ENCODE measurements around the gene ATP9A. TPM values are rescaled to one million over a fixed set of nuclear protein-coding genes. Genes with fewer than 3 reads are reported as not detected.

ATP9A gene
- total and polyA plus RNA-seq, 2 donors from 2014 or later, result 7.1 to 40.2 TPM

DNA sequence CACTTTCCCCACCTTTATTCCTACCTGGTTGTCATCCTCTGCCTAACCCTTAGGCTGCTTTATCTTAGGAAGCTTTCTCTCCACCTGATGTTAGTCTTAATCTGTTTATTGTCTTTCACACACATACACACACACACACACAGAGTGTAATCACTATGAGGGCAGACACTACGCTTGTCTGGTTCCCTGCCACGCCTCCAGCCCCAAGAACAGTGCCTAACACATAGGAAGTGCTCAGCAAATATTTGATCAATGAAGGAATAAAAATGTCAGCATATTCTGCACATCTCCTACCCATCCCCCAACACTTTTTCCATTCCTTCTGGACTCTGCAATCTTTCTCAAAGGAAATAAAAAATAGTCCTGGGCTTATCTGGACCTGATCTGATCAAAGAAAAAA lies 174.6 kb downstream of the ATP9A start:
- intact Hi-C loops (cut with DNase I), result loop anchor here (10.0 kb wide), 1 partner anchor 219 kb away; no protein-coding TSS in a partner anchor
- H3K9me3 ChIP-seq (ENCODE audit: control insufficient read depth in 2 of 3, insufficient read depth in 1 of 3, low read length in 3 of 3), result no peaks in the 10 kb centered on the region
- no peak for DNase-seq

DNA sequence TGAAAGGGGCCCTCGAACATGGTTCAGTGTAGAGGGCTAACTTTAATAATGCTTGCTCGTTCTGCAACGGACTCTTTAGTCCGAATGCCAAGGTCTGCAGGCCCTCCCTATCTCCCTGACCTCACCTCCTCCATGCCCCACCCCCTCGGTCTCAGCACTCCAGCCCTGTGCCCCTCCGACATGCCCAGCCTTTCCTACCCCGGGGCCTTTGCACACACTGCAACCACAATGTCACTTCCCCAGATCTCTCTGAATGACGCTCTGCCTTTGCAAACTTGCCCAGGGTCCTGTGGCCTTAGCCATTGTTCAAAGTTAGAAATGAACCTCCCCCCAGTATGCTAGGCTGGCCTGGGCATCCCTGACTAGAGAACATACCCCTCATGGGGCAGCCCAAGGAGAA lies 175.6 kb downstream of the ATP9A start:
- no peak overlapping the region for H3K4me3 ChIP-seq (ENCODE audit: low read length in 3 of 3)
- H3K9me3 ChIP-seq (ENCODE audit: control insufficient read depth in 2 of 3, insufficient read depth in 1 of 3, low read length in 3 of 3), result no peaks in the 10 kb centered on the region
- H3K36me3 ChIP-seq (ENCODE audit: control insufficient read depth in 2 of 3, insufficient read depth in 3 of 3, low read length in 3 of 3), result no peaks in the 10 kb centered on the region
- no peak overlapping the region for H3K9ac ChIP-seq (ENCODE audit: low read length in 3 of 3)
- TF ChIP-seq, protein P1, sequence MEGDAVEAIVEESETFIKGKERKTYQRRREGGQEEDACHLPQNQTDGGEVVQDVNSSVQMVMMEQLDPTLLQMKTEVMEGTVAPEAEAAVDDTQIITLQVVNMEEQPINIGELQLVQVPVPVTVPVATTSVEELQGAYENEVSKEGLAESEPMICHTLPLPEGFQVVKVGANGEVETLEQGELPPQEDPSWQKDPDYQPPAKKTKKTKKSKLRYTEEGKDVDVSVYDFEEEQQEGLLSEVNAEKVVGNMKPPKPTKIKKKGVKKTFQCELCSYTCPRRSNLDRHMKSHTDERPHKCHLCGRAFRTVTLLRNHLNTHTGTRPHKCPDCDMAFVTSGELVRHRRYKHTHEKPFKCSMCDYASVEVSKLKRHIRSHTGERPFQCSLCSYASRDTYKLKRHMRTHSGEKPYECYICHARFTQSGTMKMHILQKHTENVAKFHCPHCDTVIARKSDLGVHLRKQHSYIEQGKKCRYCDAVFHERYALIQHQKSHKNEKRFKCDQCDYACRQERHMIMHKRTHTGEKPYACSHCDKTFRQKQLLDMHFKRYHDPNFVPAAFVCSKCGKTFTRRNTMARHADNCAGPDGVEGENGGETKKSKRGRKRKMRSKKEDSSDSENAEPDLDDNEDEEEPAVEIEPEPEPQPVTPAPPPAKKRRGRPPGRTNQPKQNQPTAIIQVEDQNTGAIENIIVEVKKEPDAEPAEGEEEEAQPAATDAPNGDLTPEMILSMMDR (IDR thresholded peaks at IDR 0.05; ENCODE audit: borderline replicate concordance, extremely low read depth, insufficient read depth), result no peak
- H3K4me1 ChIP-seq (ENCODE audit: control insufficient read depth in 2 of 3, insufficient read depth in 2 of 3, low read depth in 1 of 3, low read length in 3 of 3), result peaks cover 0 to 7% (median 0%) of the 10 kb centered on the region in 3 donors
- no peaks in the 10 kb centered on the region for H3K27me3 ChIP-seq (ENCODE audit: control insufficient read depth, insufficient read depth, low read length)
- no peak overlapping the region for H3K27ac ChIP-seq (ENCODE audit: low read depth in 2 of 2, low read length in 2 of 2)
- intact Hi-C loops (cut with DNase I), result loop anchor here (10.0 kb wide), 1 partner anchor 218 kb away; no protein-coding TSS in a partner anchor
- DNase-seq, result no peak
- no peak for FAIRE-seq

More for the DNA sequence above, 174.6 kb downstream of the ATP9A start:
- peaks cover 0 to 7% (median 0%) of the 10 kb centered on the region in 3 donors for H3K4me1 ChIP-seq (ENCODE audit: control insufficient read depth in 2 of 3, insufficient read depth in 2 of 3, low read depth in 1 of 3, low read length in 3 of 3)
- no peak for FAIRE-seq
- no peaks in the 10 kb centered on the region for H3K36me3 ChIP-seq (ENCODE audit: control insufficient read depth in 2 of 3, insufficient read depth in 3 of 3, low read length in 3 of 3)
- no peak overlapping the region for H3K9ac ChIP-seq (ENCODE audit: low read length in 3 of 3)
- no peaks in the 10 kb centered on the region for H3K27me3 ChIP-seq (ENCODE audit: control insufficient read depth, insufficient read depth, low read length)
- no peak overlapping the region for H3K27ac ChIP-seq (ENCODE audit: low read depth in 2 of 2, low read length in 2 of 2)
- H3K4me3 ChIP-seq (ENCODE audit: low read length in 3 of 3), result no peak overlapping the region
- TF ChIP-seq, protein P1 (IDR thresholded peaks at IDR 0.05; ENCODE audit: borderline replicate concordance, extremely low read depth, insufficient read depth), result no peak

DNA sequence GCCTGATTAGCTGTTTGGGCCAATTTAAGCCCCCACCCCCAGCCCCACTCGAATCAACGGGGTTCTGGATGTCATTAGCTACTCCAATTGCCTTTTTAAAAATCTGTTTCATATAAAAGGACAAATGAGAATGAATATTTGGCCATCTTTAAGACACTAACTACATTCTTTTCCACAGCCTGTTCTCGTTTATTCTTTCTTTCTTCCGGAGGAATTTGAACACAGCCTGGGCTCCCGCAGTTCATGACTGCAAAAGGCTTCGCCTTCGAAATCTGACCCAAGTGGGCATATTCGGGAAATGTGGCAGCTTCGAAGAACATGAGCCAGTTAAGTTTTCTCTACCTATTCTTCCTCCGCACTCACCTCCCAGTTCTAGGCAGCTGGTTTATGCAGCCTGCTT lies 176.3 kb downstream of the ATP9A start:
- H3K4me1 ChIP-seq (ENCODE audit: control insufficient read depth in 2 of 3, insufficient read depth in 2 of 3, low read depth in 1 of 3, low read length in 3 of 3), result peaks cover 0 to 7% (median 0%) of the 10 kb centered on the region in 3 donors
- H3K4me3 ChIP-seq (ENCODE audit: low read length in 3 of 3), result no peak overlapping the region
- DNase-seq (no peak), FAIRE-seq (no peak)
- TF ChIP-seq, protein P1 (IDR thresholded peaks at IDR 0.05; ENCODE audit: borderline replicate concordance, extremely low read depth, insufficient read depth), result no peak
- H3K9ac ChIP-seq (ENCODE audit: low read length in 3 of 3), result no peak overlapping the region
- no peaks in the 10 kb centered on the region for H3K27me3 ChIP-seq (ENCODE audit: control insufficient read depth, insufficient read depth, low read length)
- H3K36me3 ChIP-seq (ENCODE audit: control insufficient read depth in 2 of 3, insufficient read depth in 3 of 3, low read length in 3 of 3), result no peaks in the 10 kb centered on the region
- H3K9me3 ChIP-seq (ENCODE audit: control insufficient read depth in 2 of 3, insufficient read depth in 1 of 3, low read length in 3 of 3), result no peaks in the 10 kb centered on the region
- intact Hi-C loops (cut with DNase I), result loop anchor here (10.0 kb wide), 1 partner anchor 217 kb away; no protein-coding TSS in a partner anchor
- H3K27ac ChIP-seq (ENCODE audit: low read depth in 2 of 2, low read length in 2 of 2), result no peak overlapping the region

DNA sequence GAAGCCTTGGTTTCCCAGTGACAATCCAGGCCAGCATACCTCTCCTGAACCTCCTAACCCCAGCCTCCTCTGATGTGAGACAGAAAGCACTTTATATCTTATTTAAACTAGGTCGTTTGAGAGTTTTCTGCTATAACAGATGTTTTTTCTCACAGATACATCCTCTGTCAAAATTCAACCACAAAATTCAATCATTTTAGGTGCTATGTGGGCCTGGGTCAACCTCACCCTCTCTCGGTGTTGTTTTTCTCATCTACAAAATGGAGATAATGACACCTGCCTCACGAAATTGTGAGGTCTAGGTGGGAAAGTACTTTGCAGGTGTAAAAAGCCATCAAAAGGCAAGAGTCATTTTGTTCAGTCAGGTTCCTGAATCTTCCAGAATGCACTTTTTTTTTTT lies 179.4 kb downstream of the ATP9A start:
- H3K36me3 ChIP-seq (ENCODE audit: control insufficient read depth in 2 of 3, insufficient read depth in 3 of 3, low read length in 3 of 3), result no peaks in the 10 kb centered on the region
- no peak overlapping the region for H3K4me3 ChIP-seq (ENCODE audit: low read length in 3 of 3)
- DNase-seq (no peak), FAIRE-seq (no peak)
- no peaks in the 10 kb centered on the region for H3K27me3 ChIP-seq (ENCODE audit: control insufficient read depth, insufficient read depth, low read length)
- TF ChIP-seq, protein P1 (IDR thresholded peaks at IDR 0.05; ENCODE audit: borderline replicate concordance, extremely low read depth, insufficient read depth), result no peak
- intact Hi-C loops (cut with DNase I), result no loop called here
- no peaks in the 10 kb centered on the region for H3K9me3 ChIP-seq (ENCODE audit: control insufficient read depth in 2 of 3, insufficient read depth in 1 of 3, low read length in 3 of 3)
- no peaks in the 10 kb centered on the region for H3K4me1 ChIP-seq (ENCODE audit: control insufficient read depth in 2 of 3, insufficient read depth in 2 of 3, low read depth in 1 of 3, low read length in 3 of 3)
- H3K9ac ChIP-seq (ENCODE audit: low read length in 3 of 3), result no peak overlapping the region
- H3K27ac ChIP-seq (ENCODE audit: low read depth in 2 of 2, low read length in 2 of 2), result no peak overlapping the region

All from kidney (tissue), 14 donors.